Karpas-422 (cell line): ENCODE measurements around the gene SF3A1. TPM values are rescaled to one million over a fixed set of nuclear protein-coding genes. Genes with fewer than 3 reads are reported as not detected.
"Not testable (repeated sequence)": the region's sequence is repeated elsewhere in the genome, so short reads cannot be mapped to it uniquely, and the experiment has no call there.

Experiments used
- DNase-seq: peaks from one replicate; pipeline ENCODE4 v3.0.0-alpha.2; 2015
- H2AFZ ChIP-seq: fragments of 200-600 bp; sonication (generic); 2 replicates; pipeline ENCODE4 v1.6.1; 2014; ENCODE audit warnings: antibody characterized with exemption, low read length, mixed read lengths
- H3K27ac ChIP-seq: fragments of 200-600 bp; sonication (generic); 2 replicates; pipeline ENCODE4 v1.5.1; 2014; ENCODE audit warnings: mild to moderate bottlenecking, low read length, moderate library complexity
- H3K27me3 ChIP-seq: fragments of 200-600 bp; sonication (generic); 2 replicates; pipeline ENCODE4 v1.6.1; 2014; ENCODE audit warnings: low read length, mixed read lengths
- H3K36me3 ChIP-seq: fragments of 200-600 bp; sonication (generic); 2 replicates; pipeline ENCODE4 v1.6.1; 2014; ENCODE audit warnings: low read length, mixed read lengths; ENCODE audit not compliant: insufficient read depth
- H3K4me1 ChIP-seq: fragments of 200-600 bp; sonication (generic); 2 replicates; pipeline ENCODE4 v1.6.1; 2014; ENCODE audit warnings: mild to moderate bottlenecking, low read length, mixed read lengths
- H3K4me2 ChIP-seq: fragments of 200-600 bp; sonication (generic); 2 replicates; pipeline ENCODE4 v1.6.1; 2014; ENCODE audit warnings: low read length, low read depth, mild to moderate bottlenecking; ENCODE audit not compliant: poor library complexity, severe bottlenecking
- H3K4me3 ChIP-seq: fragments of 200-600 bp; sonication (generic); 2 replicates; pipeline ENCODE4 v1.5.1; 2014; ENCODE audit warnings: mild to moderate bottlenecking, antibody characterized with exemption, low read length, mixed read lengths
- H3K79me2 ChIP-seq: fragments of 200-600 bp; sonication (generic); 2 replicates; pipeline ENCODE4 v1.6.1; 2014; ENCODE audit warnings: mild to moderate bottlenecking, low read length, mixed read lengths
- H3K9ac ChIP-seq: fragments of 200-600 bp; sonication (generic); 2 replicates; pipeline ENCODE4 v1.6.0; 2014; ENCODE audit warnings: low read length
- H3K9me2 ChIP-seq: fragments of 200-600 bp; sonication (generic), shearing (Covaris generic); replicated peaks from 2 replicates; pipeline ENCODE4 v1.6.0; 2014; ENCODE audit warnings: mild to moderate bottlenecking, low read length, moderate library complexity; ENCODE audit not compliant: insufficient read depth
- H3K9me3 ChIP-seq: fragments of 300-700, 200-600 bp; sonication (generic); 2 replicates; pipeline ENCODE4 v1.6.1; 2014; ENCODE audit warnings: low read length, mixed read lengths
- H4K20me1 ChIP-seq: fragments of 200-600 bp; sonication (generic); 2 replicates; pipeline ENCODE4 v1.6.1; 2014; ENCODE audit warnings: mild to moderate bottlenecking, antibody characterized with exemption, low read length, low read depth; ENCODE audit not compliant: insufficient read depth
- total RNA-seq: library from RNA; depleted of rRNA; stranded (reverse); fragments of >200 nt; shearing (Covaris generic); gene quantifications from 2 replicates; pipeline ENCODE4 v1.2.3, GENCODE V29; 2014; ENCODE audit warnings: low replicate concordance

SF3A1 gene
- total RNA-seq, 1 experiment from 2014 or later = 111 TPM

DNA sequence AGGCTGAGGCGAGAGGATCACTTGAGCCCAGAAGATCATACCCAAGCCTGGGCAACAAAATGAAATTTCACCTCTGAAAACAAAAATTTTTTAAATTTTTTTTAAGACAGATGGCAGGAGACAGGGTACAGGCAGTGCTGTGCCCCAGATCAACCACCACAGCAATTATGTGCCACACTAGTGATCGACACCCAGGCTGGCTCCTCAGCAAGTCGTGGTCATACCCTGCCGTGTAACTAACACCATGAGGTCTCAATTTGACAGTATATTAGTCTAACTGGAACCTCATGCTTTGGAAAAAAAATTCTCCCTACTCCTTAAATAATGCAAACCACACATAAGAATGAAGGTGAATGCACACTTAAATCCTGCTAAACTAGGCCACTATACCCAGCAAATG lies 8.3 kb downstream of the SF3A1 start:
- Histone ChIP-seq H3K27ac (no peak overlapping the region), H3K4me2 (no peak overlapping the region), H3K4me3 (no peak overlapping the region), H3K9ac (no peak overlapping the region), H3K9me3 (no peaks in the 10 kb centered on the region), H3K27me3 (no peaks in the 10 kb centered on the region), H3K9me2 (no peaks in the 10 kb centered on the region), H3K36me3 (peaks cover 73% of the 10 kb centered on the region), H3K4me1 (no peaks in the 10 kb centered on the region), H3K79me2 (peaks cover 56% of the 10 kb centered on the region), H2AFZ (no peak overlapping the region), H4K20me1 (peaks cover 9% of the 10 kb centered on the region; the same call in 1 of the 2 replicates)
- DNase-seq = no peak

DNA sequence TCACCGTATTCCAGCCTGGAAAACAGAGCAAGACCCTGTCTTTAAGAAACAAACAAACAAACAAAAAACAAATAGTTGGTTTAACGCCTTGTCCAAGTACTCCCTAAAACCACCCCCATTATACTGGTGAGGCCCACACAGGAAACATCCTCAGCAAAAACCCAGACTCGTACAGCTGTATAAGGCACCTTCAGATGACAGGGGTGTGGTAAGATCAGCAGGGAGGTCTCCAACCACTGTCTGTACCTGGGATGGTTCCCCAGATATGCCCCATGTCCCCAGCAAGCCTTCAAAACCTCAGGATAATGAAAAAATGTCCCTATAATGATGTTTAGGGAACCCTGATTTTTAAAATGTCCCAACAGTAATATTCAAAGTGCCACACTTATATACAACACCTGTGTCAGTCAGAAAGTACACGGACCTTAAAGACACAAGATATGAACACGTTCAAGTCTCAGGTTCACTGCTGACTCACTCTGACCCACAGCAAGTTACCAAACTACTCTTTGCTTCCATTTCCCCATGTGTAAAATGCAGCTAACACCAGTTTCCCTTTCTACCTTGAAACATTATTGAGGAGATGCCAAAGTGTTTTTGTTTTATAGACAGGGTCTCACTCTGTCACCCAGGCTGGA lies 9.3 kb downstream of the SF3A1 start:
- Histone ChIP-seq H3K4me2 (no peak overlapping the region), H3K9me2 (no peaks in the 10 kb centered on the region), H2AFZ (no peak overlapping the region), H3K27me3 (no peaks in the 10 kb centered on the region), H3K4me1 (no peaks in the 10 kb centered on the region), H3K9ac (no peak overlapping the region), H3K4me3 (no peak overlapping the region), H3K27ac (no peak overlapping the region), H3K36me3 (peaks cover 76% of the 10 kb centered on the region), H4K20me1 (peaks cover 9% of the 10 kb centered on the region; the same call in 1 of the 2 replicates), H3K79me2 (peaks cover 48% of the 10 kb centered on the region), H3K9me3 (no peaks in the 10 kb centered on the region)
- no peak for DNase-seq

DNA sequence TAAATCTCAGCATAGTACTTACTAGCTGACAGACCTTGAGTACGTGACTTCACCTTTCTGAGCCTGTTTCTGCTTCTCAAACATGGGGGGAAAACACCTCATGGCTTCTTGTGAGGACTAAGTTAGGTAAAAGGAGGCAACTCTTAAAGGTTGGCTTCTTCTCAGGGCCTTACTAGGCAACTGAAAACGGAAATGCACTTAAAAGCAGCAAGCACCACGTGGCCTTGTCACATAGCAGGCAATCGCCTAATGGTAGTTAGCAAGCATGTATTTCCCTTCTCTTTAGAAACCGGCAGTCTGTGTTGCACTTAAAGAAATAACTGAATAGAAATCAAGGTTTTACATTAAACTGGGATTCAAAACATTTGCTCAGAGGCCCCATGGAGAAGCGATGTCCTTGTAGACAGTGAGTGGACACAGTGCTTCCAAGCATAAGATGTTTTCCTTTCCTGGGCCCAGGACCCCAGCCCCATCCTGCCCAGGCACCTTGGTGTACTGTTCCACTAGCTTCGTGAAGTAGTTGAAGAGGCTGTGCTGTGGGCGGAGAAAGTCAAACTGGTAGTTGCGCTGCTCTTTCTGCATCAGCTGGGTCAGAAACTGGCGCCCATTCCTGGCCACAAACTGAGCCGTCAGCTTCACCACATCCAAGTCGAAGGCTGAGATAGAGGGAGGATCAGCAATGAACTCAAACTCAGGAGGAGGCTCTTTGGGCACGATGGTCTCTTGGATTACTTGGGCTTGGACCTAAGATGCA lies 12.1 kb downstream of the SF3A1 start:
- Histone ChIP-seq H2AFZ (no peak overlapping the region), H3K27ac (no peak overlapping the region), H3K4me2 (no peak overlapping the region), H3K27me3 (no peaks in the 10 kb centered on the region), H3K4me1 (no peaks in the 10 kb centered on the region), H4K20me1 (0 out of 2 replicates have a peak, but pooled peaks cover 6% of the 10 kb centered on the region), H3K36me3 (peaks cover 66% of the 10 kb centered on the region), H3K4me3 (no peak overlapping the region), H3K9me3 (no peaks in the 10 kb centered on the region), H3K79me2 (peaks cover 22% of the 10 kb centered on the region), H3K9me2 (no peaks in the 10 kb centered on the region), H3K9ac (no peak overlapping the region)
- no peak for DNase-seq

DNA sequence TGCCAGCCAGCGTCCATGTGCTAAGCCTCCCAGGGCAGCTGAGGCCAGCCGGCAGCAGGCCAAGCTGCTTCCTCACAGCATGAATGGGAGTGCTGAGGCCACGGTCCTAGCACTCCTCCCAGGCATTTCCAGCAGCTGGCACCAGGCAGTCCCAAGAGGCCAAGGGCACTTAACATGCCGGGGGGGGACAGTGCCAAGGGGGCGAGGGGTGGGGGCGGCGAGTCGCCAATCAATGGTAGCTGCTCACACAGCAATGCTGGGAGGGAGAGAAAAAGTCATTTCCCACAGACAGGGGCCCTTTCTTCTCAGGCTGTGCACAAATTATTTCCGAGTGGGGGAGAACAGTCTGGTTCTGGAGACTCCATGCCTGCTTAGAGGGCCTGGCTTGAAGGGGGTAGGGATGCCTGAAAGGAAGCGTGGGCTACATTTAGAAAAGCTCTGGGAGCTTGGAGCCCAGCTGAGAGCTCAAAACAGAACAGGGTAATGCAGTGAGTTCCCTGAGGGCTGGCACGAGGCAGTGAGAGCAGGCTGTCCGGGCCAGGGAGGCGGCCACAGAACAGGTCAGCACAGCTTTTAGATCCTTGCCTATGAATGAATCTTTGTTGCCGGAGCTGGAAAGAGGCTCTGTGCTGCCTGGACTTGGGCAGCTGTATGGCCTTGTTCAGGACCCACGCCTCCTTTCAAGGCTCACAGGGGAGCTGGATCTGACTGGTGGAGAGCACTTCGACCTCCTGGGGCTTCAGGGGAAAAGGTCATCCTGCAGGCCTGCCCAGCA lies 15.6 kb downstream of the SF3A1 start:
- no peak overlapping the region for H3K4me2 ChIP-seq
- H3K9me3 ChIP-seq = no peaks in the 10 kb centered on the region
- H3K79me2 ChIP-seq = no peaks in the 10 kb centered on the region
- H3K4me3 ChIP-seq = no peak overlapping the region
- H3K9ac ChIP-seq = no peak overlapping the region
- no peaks in the 10 kb centered on the region for H3K27me3 ChIP-seq
- H3K9me2 ChIP-seq = no peaks in the 10 kb centered on the region
- peaks cover 54% of the 10 kb centered on the region for H3K36me3 ChIP-seq
- no peak overlapping the region for H3K27ac ChIP-seq
- no peaks in the 10 kb centered on the region for H4K20me1 ChIP-seq
- no peak overlapping the region for H2AFZ ChIP-seq
- no peak for DNase-seq
- no peaks in the 10 kb centered on the region for H3K4me1 ChIP-seq

DNA sequence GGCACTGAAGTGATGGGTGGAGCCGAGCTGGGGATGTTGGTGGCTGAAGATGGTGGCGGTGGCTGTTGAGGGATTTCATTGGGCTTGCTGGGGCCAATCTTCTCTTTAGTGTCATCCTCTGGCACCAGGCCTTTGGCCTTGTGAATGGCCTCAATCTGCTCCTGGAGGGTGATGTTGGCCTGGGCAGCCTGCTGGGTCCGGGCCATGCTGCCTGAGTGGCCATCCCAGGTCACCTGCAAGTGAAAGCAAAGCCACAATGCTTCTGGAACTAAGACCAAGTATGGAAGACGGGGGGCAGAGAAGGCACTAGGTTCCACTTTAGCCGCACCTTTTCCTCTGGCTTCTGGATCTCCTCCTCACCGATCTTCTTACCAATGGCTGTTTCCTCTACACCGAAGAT lies 17.9 kb downstream of the SF3A1 start:
- H3K4me2 ChIP-seq = no peak overlapping the region
- no peaks in the 10 kb centered on the region for H3K27me3 ChIP-seq
- H2AFZ ChIP-seq = no peak overlapping the region
- no peak overlapping the region for H3K4me3 ChIP-seq
- H3K9me3 ChIP-seq = no peaks in the 10 kb centered on the region
- no peaks in the 10 kb centered on the region for H3K79me2 ChIP-seq
- H3K36me3 ChIP-seq = peaks cover 47% of the 10 kb centered on the region
- no peak overlapping the region for H3K27ac ChIP-seq
- H4K20me1 ChIP-seq = no peaks in the 10 kb centered on the region
- H3K9ac ChIP-seq = no peak overlapping the region
- H3K9me2 ChIP-seq = no peaks in the 10 kb centered on the region
- no peaks in the 10 kb centered on the region for H3K4me1 ChIP-seq
- DNase-seq = no peak

DNA sequence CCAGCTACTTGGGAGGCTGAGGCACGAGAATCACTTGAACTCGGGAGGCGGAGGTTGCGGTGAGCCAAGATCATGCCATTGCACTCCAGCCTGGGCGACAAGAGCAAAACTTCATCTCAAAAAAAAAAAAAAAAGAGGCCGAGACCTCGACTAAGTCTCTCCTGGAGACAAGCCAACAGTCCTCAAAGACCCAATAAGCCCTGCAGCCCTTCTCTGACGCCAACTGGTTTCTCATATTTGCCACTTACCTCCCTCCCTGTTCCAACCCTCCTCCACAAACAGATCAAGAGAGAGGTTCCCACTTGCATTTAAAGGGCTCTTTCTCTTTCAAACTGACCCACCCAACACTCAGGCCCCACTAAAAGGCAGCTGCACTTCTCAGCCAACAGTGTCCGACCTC lies 18.4 kb downstream of the SF3A1 start:
- H3K27ac ChIP-seq, DNase-seq, H3K27me3 ChIP-seq, H3K4me3 ChIP-seq, H2AFZ ChIP-seq, H3K4me1 ChIP-seq, H3K4me2 ChIP-seq, H3K9ac ChIP-seq, H3K79me2 ChIP-seq, H3K9me2 ChIP-seq, H3K9me3 ChIP-seq, H4K20me1 ChIP-seq: not testable (repeated sequence)
- peaks cover 47% of the 10 kb centered on the region for H3K36me3 ChIP-seq

DNA sequence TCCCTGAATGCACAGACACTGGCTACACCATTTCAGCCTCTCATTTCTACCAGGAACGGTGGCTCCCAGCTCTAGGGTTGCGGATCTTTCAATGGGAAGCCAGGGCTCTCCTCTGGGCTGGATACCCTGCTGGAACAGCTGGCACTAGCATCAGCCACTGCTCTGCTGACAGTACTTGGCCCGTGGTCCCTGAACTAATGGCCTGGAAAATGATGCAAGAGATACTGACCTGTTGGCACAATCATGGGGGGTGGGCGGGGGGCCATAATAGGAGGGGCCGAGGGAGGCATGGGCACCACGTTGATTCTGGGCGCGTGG lies 19.3 kb downstream of the SF3A1 start:
- Histone ChIP-seq H2AFZ (no peak overlapping the region), H3K9ac (no peak overlapping the region), H3K9me3 (no peaks in the 10 kb centered on the region), H3K4me1 (no peaks in the 10 kb centered on the region), H3K9me2 (no peaks in the 10 kb centered on the region), H3K4me2 (no peak overlapping the region), H4K20me1 (no peaks in the 10 kb centered on the region), H3K4me3 (no peak overlapping the region), H3K79me2 (no peaks in the 10 kb centered on the region), H3K27ac (no peak overlapping the region), H3K36me3 (peaks cover 49% of the 10 kb centered on the region), H3K27me3 (no peaks in the 10 kb centered on the region)
- no peak for DNase-seq

DNA sequence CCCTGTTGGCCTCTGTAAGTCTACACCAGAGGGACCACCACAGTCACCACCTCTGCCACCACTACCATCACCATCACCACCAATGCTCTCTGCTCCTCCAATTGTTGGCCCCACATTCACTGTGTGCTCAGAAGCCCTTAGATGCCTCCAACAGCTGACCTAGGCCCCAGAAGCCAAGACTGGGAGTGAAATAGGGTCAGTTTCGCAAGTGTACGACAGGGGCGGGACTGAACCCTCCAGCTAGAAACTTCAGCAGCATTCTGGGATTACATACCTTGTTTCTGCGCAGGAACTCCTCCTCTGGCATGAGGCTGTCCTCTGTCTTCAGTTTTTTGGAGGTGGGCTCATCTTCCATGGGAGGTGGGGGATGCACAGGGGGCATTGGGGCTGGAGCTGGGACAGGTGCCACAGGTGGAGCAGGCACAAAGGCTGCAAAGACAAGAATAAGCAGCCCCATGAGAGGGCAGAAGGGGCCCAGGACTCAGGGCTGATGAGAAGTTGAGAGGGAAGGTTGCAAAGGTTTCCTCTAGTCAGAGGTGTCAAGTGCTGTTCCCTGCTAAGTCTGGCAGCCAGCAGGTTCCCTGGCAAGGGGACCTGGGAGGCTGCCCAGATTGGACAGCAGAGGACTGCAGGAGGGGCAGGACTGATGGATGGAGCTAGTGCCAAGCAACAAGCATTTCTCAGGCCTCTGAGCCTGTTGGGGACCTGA lies 19.8 kb downstream of the SF3A1 start:
- H3K4me2 ChIP-seq = no peak overlapping the region
- H2AFZ ChIP-seq = no peak overlapping the region
- H3K9ac ChIP-seq = no peak overlapping the region
- H3K27me3 ChIP-seq = no peaks in the 10 kb centered on the region
- H4K20me1 ChIP-seq = no peaks in the 10 kb centered on the region
- H3K27ac ChIP-seq = no peak overlapping the region
- H3K4me3 ChIP-seq = no peak overlapping the region
- no peaks in the 10 kb centered on the region for H3K79me2 ChIP-seq
- H3K9me2 ChIP-seq = no peaks in the 10 kb centered on the region
- DNase-seq = no peak
- H3K9me3 ChIP-seq = no peaks in the 10 kb centered on the region
- peaks cover 50% of the 10 kb centered on the region for H3K36me3 ChIP-seq
- H3K4me1 ChIP-seq = no peaks in the 10 kb centered on the region
